ENCODE measurements around the gene PIK3R1. TPM values are rescaled to one million over a fixed set of nuclear protein-coding genes. Genes with fewer than 3 reads are reported as not detected.

PIK3R1 gene
- total RNA-seq, 1 donor from 2014 or later, result 89.3 TPM

DNA sequence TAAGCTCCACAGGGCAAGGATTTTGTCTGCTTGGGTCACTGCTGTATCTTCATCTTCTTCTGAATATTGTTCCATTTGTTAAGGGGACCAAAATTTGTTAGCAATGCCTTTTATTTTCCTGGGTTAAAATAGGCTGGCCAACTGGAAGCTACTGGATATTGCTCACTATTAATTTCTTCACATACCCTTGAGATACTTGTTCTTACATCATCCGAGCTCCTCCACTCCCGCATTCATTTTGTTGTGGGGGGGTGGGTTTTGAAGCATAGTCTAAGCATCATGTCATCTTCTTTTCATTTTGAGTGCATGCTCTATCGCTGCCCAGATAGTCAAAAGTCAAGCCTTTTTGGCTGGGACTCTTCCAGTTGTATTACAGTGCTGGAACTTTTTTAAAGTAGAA lies 42.5 kb upstream of the PIK3R1 start:
- Histone ChIP-seq H3K4me1 (peaks cover 3 to 19% of the 10 kb centered on the region in 2 donors), H3K27ac (no peak overlapping the region), H3K27me3 (no peaks in the 10 kb centered on the region), H3K36me3 (no peaks in the 10 kb centered on the region), H3K9me3 (no peaks in the 10 kb centered on the region), H3K4me3 (no peak overlapping the region)
- TF ChIP-seq, protein P1, sequence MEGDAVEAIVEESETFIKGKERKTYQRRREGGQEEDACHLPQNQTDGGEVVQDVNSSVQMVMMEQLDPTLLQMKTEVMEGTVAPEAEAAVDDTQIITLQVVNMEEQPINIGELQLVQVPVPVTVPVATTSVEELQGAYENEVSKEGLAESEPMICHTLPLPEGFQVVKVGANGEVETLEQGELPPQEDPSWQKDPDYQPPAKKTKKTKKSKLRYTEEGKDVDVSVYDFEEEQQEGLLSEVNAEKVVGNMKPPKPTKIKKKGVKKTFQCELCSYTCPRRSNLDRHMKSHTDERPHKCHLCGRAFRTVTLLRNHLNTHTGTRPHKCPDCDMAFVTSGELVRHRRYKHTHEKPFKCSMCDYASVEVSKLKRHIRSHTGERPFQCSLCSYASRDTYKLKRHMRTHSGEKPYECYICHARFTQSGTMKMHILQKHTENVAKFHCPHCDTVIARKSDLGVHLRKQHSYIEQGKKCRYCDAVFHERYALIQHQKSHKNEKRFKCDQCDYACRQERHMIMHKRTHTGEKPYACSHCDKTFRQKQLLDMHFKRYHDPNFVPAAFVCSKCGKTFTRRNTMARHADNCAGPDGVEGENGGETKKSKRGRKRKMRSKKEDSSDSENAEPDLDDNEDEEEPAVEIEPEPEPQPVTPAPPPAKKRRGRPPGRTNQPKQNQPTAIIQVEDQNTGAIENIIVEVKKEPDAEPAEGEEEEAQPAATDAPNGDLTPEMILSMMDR (IDR thresholded peaks at IDR 0.05), result no peak
- intact Hi-C loops (cut with DNase I), result no loop called here
- DNase-seq (ENCODE audit: low spot score in 2 of 2), result no peak

DNA sequence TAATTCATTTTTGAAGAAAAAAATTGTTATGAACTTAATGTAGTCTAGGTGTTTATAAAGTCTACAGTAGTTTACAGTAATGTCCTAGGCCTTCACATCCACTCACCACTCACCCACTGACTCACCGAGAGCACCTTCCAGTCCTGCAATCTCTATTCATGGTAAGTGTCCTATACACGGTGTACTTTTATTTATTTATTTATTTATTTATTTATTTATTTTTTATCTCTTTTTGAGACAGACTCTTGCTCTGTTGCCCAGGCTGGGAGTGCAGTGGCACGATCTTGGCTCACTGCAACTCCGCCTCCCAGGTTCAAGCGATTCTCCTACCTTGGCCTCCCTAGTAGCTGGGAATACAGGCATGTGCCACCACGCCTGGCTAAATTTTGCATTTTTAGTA lies 39.3 kb upstream of the PIK3R1 start:
- DNase-seq (ENCODE audit: low spot score in 2 of 2), result no peak
- intact Hi-C loops (cut with DNase I), result no loop called here
- Histone ChIP-seq H3K4me1 (peaks cover 3 to 10% of the 10 kb centered on the region in 2 donors), H3K4me3 (no peak overlapping the region), H3K9me3 (no peaks in the 10 kb centered on the region), H3K36me3 (no peaks in the 10 kb centered on the region), H3K27ac (no peak overlapping the region), H3K27me3 (no peaks in the 10 kb centered on the region)
- TF ChIP-seq, protein P1 (IDR thresholded peaks at IDR 0.05), result no peak

DNA sequence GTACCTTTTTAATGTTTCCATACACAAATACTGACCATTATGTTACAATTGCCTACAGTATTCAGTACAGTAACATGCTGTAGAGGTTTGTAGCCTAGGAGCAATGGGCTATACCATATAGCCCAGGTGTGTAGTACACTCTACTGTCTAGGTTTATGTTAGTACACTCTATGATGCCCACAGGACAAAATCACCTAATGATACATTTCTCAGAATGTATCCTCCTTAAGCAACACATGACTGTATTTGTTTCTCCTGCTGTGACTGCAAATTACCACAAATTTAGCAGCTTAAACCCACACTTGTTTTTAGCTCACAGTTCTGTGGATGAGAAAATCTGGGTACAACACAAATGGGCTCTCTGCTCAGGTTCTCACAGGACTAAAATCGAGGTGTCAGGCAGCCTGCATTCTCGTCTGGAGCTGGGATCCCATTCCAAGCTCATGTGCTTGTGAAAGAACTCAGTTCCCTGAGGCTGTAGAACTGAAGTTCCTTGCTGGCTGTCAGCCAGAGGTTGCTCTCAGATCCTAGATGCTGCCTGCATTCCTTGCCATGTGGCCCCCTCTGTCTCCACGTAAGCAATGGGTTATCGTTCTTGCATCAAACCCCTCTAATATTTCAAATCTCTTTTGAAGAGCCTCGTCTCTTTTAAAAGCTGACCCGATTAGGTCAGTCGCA lies 38.6 kb upstream of the PIK3R1 start:
- H3K9me3 ChIP-seq, result no peaks in the 10 kb centered on the region
- no peaks in the 10 kb centered on the region for H3K27me3 ChIP-seq
- TF ChIP-seq, protein P1 (IDR thresholded peaks at IDR 0.05), result no peak
- H3K4me1 ChIP-seq, result peaks cover 0 to 4% of the 10 kb centered on the region in 2 donors
- DNase-seq (ENCODE audit: low spot score in 2 of 2), result no peak
- intact Hi-C loops (cut with DNase I), result no loop called here
- H3K4me3 ChIP-seq, result no peak overlapping the region
- H3K27ac ChIP-seq, result no peak overlapping the region
- H3K36me3 ChIP-seq, result no peaks in the 10 kb centered on the region

DNA sequence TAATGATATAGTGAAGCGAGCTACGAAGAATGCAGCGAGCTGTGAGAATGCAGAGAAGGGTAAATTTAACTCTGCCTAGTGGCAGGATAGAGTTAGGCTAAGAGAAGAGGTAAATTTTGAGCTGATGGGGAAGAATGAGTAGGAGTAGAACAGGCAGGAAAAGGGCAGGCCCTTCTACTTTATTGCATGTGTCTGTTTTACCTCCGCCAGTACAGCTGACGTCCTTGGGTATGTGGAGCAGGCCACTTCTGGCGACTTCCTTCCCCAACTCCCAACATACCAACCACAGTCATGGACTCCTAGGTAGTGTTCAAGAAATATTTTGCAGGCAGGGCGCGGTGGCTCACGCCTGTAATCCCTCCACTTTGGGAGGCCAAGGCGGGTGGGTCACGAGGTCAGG lies 37.9 kb upstream of the PIK3R1 start:
- intact Hi-C loops (cut with DNase I), result no loop called here
- Histone ChIP-seq H3K27ac (no peak overlapping the region), H3K9me3 (no peaks in the 10 kb centered on the region), H3K27me3 (no peaks in the 10 kb centered on the region), H3K4me1 (no peaks in the 10 kb centered on the region), H3K36me3 (no peaks in the 10 kb centered on the region), H3K4me3 (no peak overlapping the region)
- TF ChIP-seq, protein P1 (IDR thresholded peaks at IDR 0.05), result no peak
- DNase-seq (ENCODE audit: low spot score in 2 of 2), result no peak

DNA sequence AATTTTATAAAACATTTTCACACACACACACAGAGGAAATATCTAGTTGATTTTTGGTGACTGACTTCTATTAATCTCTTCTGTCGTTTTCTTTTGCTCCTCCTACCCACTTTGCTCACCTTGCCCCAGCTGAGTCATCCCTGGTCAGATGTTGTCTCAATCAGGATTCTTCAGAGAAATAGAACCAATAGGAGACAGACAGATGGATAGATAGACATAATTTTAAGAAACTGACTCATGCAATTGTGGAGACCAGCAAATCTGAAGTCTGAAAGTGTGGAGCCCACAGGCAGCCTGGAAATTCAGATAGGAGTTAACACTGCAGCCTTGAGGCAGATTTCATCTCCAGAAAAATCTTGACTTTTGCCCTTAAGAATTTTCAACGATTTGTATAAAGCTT lies 37.0 kb upstream of the PIK3R1 start:
- no peaks in the 10 kb centered on the region for H3K9me3 ChIP-seq
- intact Hi-C loops (cut with DNase I), result no loop called here
- no peaks in the 10 kb centered on the region for H3K27me3 ChIP-seq
- H3K27ac ChIP-seq, result no peak overlapping the region
- TF ChIP-seq, protein P1 (IDR thresholded peaks at IDR 0.05), result no peak
- no peak for DNase-seq (ENCODE audit: low spot score in 2 of 2)
- H3K4me3 ChIP-seq, result no peak overlapping the region
- H3K4me1 ChIP-seq, result no peaks in the 10 kb centered on the region
- no peaks in the 10 kb centered on the region for H3K36me3 ChIP-seq

Data from ascending aorta (tissue), 2 donors.